MCF 10A (cell line): Measurements from ENCODE around the gene PRR22. TPM values are rescaled to one million over a fixed set of nuclear protein-coding genes. Genes with fewer than 3 reads are reported as not detected.
"Not testable (repeated sequence)": the region's sequence is repeated elsewhere in the genome, so short reads cannot be mapped to it uniquely, and the experiment has no call there.

Experiments used
- BruUV-seq: library from RNA; stranded (reverse); fragments of 400-500 nt; replicated peaks from 2 replicates; lab custom pipeline; 2021; lab: Mats Ljungman, UMichigan
- CTCF ChIA-PET: fragments of 300-600 bp; sonication (Branson Sonifier 250); formaldehyde crosslinking; extraction: SDS; loops from one replicate; lab custom pipeline; 2021; ENCODE audit warnings: antibody characterized with exemption, inconsistent platforms; lab: Yijun Ruan, JAX
- POLR2A ChIA-PET: fragments of 300-600, 350-650 bp; sonication (Branson Sonifier 250); formaldehyde crosslinking; extraction: SDS; loops from one replicate; lab custom pipeline; 2020; ENCODE audit warnings: antibody characterized with exemption, inconsistent platforms; lab: Yijun Ruan, JAX
- DNase-seq: peaks from one replicate; pipeline ENCODE4 v3.0.0-alpha.2; 2018; ENCODE audit not compliant: unreplicated experiment
- H3K27ac Mint-ChIP-seq: one replicate; pipeline ENCODE4 v1.8.0; 2022; ENCODE audit warnings: mild to moderate bottlenecking, low read depth, mixed read lengths; ENCODE audit not compliant: unreplicated experiment
- H3K27me3 Mint-ChIP-seq: one replicate; pipeline ENCODE4 v1.8.0; 2022; ENCODE audit warnings: mixed read lengths; ENCODE audit not compliant: insufficient read depth, unreplicated experiment
- H3K36me3 Mint-ChIP-seq: one replicate; pipeline ENCODE4 v1.8.0; 2022; ENCODE audit warnings: mild to moderate bottlenecking, moderate library complexity, mixed read lengths; ENCODE audit not compliant: insufficient read depth, unreplicated experiment
- H3K4me1 Mint-ChIP-seq: one replicate; pipeline ENCODE4 v1.8.0; 2022; ENCODE audit warnings: mixed read lengths; ENCODE audit not compliant: insufficient read depth, unreplicated experiment
- H3K4me3 Mint-ChIP-seq: one replicate; pipeline ENCODE4 v1.8.0; 2022; ENCODE audit warnings: mild to moderate bottlenecking, moderate library complexity, mixed read lengths; ENCODE audit not compliant: unreplicated experiment
- H3K9me3 Mint-ChIP-seq: one replicate; pipeline ENCODE4 v1.8.0; 2022; ENCODE audit warnings: mixed read lengths; ENCODE audit not compliant: unreplicated experiment
- intact Hi-C: fragments of 100-400 bp; cut with micrococcal nuclease; formaldehyde crosslinking; loops from 2 replicates; pipeline ENCODE4 v1.14.1; 2022
- total RNA-seq: library from RNA; stranded (reverse); gene quantifications from 2 replicates; pipeline ENCODE4 v1.2.3, GENCODE V29; 2022
- TF ChIP-seq, protein P1 (sequence below): fragments of 200-600 bp; IDR thresholded peaks from one replicate; pipeline ENCODE4 v1.8.0; 2022; ENCODE audit warnings: antibody characterized with exemption, mild to moderate bottlenecking; ENCODE audit not compliant: unreplicated experiment

Gene PRR22
- total RNA-seq, 1 experiment from 2014 or later = 9.4 TPM

DNA sequence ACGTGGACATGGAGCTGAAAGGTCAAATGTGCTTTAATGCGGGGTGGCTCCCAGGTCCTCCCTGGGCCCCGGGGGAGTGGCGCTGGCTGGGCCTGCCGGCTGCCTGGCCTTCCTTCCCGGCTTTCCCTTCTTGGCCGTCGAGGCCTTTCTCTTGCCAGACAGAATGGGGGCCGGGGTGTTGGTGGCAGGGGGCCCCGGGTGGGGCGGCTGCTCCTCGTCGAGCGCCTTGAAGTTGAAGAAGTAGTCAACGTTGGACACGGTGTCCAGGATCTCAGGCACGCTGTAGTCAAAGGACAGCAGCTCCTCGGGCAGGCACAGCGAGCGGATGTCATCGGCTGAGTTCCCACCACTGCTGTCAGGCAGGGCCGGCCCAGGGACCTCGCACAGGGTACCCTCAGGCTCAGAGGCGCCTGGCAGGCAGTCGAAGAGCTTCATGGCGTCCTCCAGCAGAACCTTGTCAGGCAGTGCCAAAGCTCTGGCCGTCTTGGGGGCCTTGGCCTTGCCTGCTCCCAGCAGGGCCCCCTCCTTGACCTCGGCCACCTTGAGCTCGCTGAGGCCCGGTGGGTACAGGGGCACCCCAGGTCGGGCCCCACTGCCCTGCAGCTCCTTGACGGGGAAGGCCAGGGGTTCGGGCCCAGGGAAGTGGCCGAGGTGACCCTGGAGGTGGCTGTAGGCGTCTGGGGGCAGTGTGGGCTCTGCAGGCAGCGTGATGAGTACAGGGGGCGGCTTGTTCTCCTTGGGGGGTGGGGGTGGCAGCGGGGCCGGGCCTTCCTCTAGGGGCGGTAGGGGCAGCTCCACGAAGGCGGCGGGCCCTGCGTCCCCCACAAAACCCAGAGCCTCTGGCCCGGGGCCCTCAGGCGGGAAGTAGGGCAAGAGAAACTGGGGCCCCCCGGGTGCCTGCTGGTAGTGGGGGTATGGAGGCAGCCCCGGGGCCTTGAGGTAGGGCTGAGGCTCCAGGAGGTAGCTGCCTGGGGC is 1.3 kb downstream of the PRR22 start:
- Mint-ChIP-seq H3K4me1 (no peaks in the 10 kb centered on the region), H3K27ac (no peak overlapping the region), H3K4me3 (no peak overlapping the region), H3K27me3 (no peaks in the 10 kb centered on the region), H3K9me3 (no peaks in the 10 kb centered on the region), H3K36me3 (peaks cover 38% of the 10 kb centered on the region)
- intact Hi-C loops = no loop called here
- no peak for DNase-seq
- ChIA-PET POLR2A (interaction anchor here (0.5 to 1.3 kb wide), 3 partner anchors 21 to 121 kb away, joined by 3 to 12 read pairs (median 3); no protein-coding TSS in a partner anchor), CTCF (interaction anchor here (0.5 to 1.3 kb wide), 4 partner anchors 21 to 96 kb away, joined by 3 to 4 read pairs (median 3); no protein-coding TSS in a partner anchor)
- TF ChIP-seq, protein P1, sequence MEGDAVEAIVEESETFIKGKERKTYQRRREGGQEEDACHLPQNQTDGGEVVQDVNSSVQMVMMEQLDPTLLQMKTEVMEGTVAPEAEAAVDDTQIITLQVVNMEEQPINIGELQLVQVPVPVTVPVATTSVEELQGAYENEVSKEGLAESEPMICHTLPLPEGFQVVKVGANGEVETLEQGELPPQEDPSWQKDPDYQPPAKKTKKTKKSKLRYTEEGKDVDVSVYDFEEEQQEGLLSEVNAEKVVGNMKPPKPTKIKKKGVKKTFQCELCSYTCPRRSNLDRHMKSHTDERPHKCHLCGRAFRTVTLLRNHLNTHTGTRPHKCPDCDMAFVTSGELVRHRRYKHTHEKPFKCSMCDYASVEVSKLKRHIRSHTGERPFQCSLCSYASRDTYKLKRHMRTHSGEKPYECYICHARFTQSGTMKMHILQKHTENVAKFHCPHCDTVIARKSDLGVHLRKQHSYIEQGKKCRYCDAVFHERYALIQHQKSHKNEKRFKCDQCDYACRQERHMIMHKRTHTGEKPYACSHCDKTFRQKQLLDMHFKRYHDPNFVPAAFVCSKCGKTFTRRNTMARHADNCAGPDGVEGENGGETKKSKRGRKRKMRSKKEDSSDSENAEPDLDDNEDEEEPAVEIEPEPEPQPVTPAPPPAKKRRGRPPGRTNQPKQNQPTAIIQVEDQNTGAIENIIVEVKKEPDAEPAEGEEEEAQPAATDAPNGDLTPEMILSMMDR = no peak
- no TSS peak for BruUV-seq

DNA sequence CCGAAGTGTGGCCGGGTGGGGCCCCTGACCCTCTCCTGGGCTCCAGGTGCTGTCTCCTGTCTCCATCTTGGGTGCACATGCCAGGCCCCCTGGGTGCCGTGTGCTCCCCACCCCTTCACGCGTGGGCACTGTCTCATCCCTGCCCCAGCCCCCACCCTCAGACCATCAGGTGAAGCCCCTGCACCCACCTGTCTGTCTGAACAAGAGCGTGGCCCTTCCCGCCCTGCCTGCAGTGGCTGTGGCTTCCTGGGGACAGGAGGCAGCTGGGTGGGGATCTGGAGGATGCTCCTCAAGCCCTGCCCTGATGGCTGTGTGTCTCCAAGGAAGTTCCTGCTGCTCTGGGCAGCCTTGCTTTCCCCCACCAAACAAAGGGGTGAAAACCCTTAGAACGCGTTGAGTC is 2.2 kb downstream of the PRR22 start:
- intact Hi-C loops = no loop called here
- TF ChIP-seq, protein P1 = no peak
- Mint-ChIP-seq H3K4me1 (no peaks in the 10 kb centered on the region), H3K4me3 (no peak overlapping the region), H3K9me3 (no peaks in the 10 kb centered on the region), H3K36me3 (peaks cover 35% of the 10 kb centered on the region), H3K27ac (no peak overlapping the region), H3K27me3 (no peaks in the 10 kb centered on the region)
- BruUV-seq = no TSS peak
- ChIA-PET CTCF (interaction anchor here (1.2 to 1.3 kb wide), 2 partner anchors 11 to 22 kb away, joined by 3 to 4 read pairs; no protein-coding TSS in a partner anchor), POLR2A (interaction anchor here (0.5 to 1.3 kb wide), 4 partner anchors 12 to 122 kb away, joined by 3 to 12 read pairs (median 3); no protein-coding TSS in a partner anchor)
- no peak for DNase-seq

DNA sequence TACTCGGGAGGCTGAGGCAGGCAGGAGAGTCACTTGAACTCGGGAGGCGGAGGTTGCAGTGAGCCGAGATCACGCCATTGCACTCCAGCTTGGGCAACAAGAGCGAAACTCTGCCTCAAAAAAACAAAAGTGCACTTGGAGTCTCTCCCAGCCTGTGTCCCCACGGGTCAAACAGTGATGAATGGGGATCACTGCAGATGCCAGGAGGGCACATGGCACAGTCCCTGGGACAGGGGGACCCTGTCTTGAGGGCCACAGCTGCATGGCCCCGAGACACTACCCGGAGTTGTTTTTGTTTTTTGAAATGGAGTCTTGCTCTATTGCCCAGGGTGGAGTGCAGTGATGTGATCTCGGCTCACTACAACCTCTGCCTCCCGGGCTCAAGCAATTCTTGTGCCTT is 3.6 kb downstream of the PRR22 start:
- H3K36me3 Mint-ChIP-seq = peaks cover 21% of the 10 kb centered on the region
- CTCF ChIA-PET = interaction anchor here (1.1 to 1.9 kb wide), 4 partner anchors 13 to 267 kb away, joined by 3 to 5 read pairs (median 4); no protein-coding TSS in a partner anchor
- H3K9me3 Mint-ChIP-seq, BruUV-seq, intact Hi-C loops, POLR2A ChIA-PET, H3K27me3 Mint-ChIP-seq, H3K4me1 Mint-ChIP-seq, H3K4me3 Mint-ChIP-seq, DNase-seq, H3K27ac Mint-ChIP-seq: not testable (repeated sequence)

DNA sequence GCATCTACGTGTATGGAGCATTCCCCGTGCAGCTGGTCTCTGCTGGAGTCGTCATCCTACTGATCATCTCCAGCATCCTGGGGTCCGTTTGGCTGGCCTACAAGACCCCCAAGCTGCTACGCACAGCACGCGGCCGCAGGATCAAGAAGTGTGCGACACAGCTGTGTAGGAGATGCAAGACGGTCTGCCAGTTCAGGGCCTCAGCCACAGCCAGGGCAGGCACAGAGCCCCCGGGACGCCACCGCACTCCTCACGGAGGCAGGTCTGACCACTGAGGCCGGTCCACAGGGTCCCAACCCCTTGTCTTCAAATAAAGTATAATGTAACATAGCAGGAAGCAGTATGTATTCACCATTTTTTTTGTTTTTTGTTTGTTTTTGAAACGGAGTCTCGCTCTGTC is 6.1 kb downstream of the PRR22 start:
- no peak for DNase-seq
- ChIA-PET POLR2A (interaction anchor here (0.9 kb wide), 1 partner anchor 125 kb away, joined by 3 read pairs; the partner anchor contains the start of gene NDUFA11), CTCF (no interaction called here)
- intact Hi-C loops = no loop called here
- BruUV-seq = no TSS peak
- Mint-ChIP-seq H3K36me3 (peaks cover 10% of the 10 kb centered on the region), H3K27me3 (no peaks in the 10 kb centered on the region), H3K4me1 (peaks cover 5% of the 10 kb centered on the region), H3K4me3 (no peak overlapping the region), H3K27ac (no peak overlapping the region), H3K9me3 (no peaks in the 10 kb centered on the region)
- TF ChIP-seq, protein P1 = no peak
